Measurements from ENCODE around the gene ALKBH8.

GRCh38 chr11:107592231-107592590 is 26.7 kb upstream of the ALKBH8 start:
- TF ChIP-seq CTCF (IDR thresholded peaks at IDR 0.05; ENCODE audit: low read length) (no peak), EZH2 (IDR thresholded peaks at IDR 0.05; ENCODE audit: borderline replicate concordance, low read length) (no peak)
